GM10266 (cell line): ENCODE measurements around the gene TIGD7.

ENCODE experiments used
- DNase-seq: peaks from one replicate; pipeline ENCODE4 v3.0.0; 2012; ENCODE audit errors: extremely low spot score
- CTCF ChIP-seq: IDR thresholded peaks from 2 replicates; pipeline ENCODE4 v1.5.1; 2012; ENCODE audit warnings: mild to moderate bottlenecking, low read depth; ENCODE audit not compliant: control insufficient read depth, insufficient read depth; ENCODE audit errors: missing control alignments

The TIGD7 gene

GRCh38 chr16:3327514-3327913 is 22.3 kb upstream of the TIGD7 start:
- no peak for DNase-seq
- no peak for TF ChIP-seq CTCF

DNA sequence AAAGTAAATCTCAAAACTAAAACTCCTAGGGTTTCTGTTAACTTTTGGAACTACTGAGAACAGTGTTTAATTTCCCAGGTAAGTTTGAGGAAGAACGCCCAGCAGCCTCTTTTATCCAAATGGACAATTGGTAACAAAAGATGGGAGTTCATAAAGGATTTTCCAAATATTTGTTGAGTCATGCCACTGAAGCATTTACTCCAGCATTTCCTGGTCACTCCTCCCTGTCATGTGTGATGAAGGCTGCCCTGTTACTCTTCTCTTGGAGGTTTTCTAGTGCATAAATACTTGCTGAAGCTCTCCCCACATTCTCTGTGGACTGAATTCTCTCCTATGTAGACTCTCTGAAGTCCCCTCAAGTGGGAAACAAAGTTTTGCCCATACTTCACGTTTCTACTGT is 16.6 kb upstream of the TIGD7 start:
- no peak for TF ChIP-seq CTCF
- DNase-seq: no peak

DNA sequence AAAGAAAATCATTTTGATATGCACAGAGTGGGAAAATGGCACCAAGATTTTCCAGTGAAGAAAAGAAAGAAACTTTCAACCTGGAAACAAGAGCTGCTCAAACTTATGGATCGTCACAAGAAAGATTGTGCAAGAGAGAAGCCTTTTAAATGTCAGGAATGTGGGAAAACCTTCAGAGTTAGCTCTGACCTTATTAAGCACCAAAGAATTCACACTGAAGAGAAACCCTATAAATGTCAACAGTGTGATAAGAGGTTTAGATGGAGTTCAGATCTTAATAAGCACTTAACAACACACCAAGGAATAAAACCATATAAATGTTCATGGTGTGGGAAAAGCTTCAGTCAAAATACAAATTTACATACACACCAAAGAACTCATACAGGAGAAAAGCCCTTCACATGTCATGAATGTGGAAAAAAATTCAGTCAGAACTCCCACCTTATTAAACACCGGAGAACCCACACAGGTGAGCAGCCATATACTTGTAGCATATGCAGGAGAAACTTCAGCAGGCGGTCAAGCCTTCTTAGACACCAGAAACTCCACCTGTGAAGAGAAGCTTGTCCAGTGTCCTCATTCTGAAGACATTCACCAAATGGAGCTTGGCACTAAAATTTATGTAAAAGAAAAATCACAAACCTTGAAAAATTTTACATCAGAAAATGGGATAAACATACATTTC is 12.2 kb upstream of the TIGD7 start:
- no peak for TF ChIP-seq CTCF

GRCh38 chr16:3311496-3311895 is 6.3 kb upstream of the TIGD7 start:
- no peak for DNase-seq
- TF ChIP-seq CTCF: no peak

More for the DNA sequence above, 12.2 kb upstream of the TIGD7 start:
- no peak for DNase-seq

DNA sequence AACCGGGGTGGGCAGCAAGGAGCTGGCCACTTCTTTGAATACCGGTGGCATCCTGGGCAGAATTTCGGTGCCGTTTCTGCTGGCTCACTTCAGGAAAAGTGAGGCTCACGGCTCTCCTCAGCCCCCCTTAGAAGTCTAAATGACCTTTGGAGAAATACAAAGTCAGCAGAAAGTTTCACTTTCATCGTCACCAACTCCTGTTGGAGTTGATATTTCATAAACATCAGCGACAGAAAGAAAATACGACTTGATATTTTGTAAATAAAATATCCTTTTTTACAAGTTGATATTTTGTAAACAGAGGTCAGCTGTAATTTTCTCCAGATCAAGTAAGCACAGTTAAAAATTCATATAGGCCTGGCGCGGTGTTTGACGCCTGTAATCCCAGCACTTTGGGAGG is 848 bp upstream of the TIGD7 start:
- no peak for TF ChIP-seq CTCF
- no peak for DNase-seq

- TF ChIP-seq CTCF: no peak
- DNase-seq: no peak
Measured at GRCh38 chr16:3304370-3304769, 860 bp downstream of the TIGD7 start.

- DNase-seq: no peak
- TF ChIP-seq CTCF: no peak
Measured at GRCh38 chr16:3295783-3296182, 9.4 kb downstream of the TIGD7 start.
